Stimulated activated CD8-positive, alpha-beta memory T cell treated with anti-CD3 and anti-CD28 coated beads, Interleukin-2, amount 100 ng/mL, for 48 hours (primary cell): ENCODE results near the gene DICER1.

Experiments
- DNase-seq, 2 donors: peaks; one replicate each; pipeline ENCODE4 v3.0.0-alpha.2; 2020; ENCODE audit warnings: low read depth in 2 of 2

The DICER1 gene

DNA sequence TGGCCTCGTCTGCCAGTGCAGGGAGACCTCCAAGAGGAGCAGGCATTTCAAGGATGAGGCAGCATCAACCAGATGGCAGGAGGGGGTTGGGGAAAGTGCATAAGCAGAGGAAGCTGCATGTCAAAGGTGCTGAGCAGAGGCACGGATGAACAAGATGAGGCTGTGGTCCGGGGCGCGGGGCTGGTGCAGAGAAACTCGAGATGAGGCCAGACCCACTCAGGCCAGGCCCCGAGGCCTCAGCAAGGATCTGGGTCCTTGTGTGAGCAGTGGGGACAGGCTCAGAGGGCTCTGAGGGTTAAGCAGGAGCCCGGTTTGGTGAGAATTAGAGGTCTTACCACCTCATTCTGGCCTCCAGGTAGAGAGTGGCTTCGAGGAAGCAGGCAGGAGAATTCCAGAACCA is 98.8 kb downstream of the DICER1 start:
- no peak for DNase-seq

DNA sequence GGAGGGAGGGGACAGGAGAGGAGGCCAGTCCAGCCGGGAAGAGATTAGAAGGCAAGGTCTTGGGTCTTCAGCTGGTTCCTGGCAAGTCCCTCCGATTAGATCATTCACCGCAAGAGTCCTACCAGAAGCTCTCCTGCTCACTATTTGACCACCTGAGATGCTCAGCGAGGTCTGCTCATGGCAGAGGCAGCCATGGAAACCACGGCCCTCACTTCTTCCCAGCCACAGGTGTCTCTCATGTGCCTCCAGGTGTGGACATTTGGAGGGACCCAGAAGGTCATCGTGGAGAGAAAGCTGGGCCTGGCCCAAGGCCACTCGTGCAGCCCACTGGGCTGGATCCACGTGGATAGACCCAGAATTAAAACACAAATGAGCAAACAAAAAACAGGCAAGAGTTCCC is 99.5 kb downstream of the DICER1 start:
- DNase-seq, result no peak

DNA sequence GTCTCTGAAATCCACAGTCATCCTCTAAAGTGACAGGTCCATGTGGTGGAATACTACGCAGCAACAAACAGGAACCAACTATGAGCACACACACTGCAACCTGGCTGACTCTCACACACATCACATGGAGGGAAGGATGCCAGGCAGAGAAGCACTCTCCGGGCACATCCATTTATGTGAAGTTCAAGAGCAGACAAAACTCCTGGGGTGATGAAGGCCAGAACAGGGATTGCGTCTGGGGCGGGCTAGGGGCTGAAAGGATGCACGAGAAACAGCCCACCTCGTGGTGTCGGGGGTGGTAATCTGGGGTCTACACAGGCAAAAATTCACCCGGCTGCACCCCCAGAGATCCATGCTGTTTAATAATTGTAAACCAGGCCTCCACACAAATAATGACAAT is 100.2 kb downstream of the DICER1 start:
- DNase-seq, result no peak

DNA sequence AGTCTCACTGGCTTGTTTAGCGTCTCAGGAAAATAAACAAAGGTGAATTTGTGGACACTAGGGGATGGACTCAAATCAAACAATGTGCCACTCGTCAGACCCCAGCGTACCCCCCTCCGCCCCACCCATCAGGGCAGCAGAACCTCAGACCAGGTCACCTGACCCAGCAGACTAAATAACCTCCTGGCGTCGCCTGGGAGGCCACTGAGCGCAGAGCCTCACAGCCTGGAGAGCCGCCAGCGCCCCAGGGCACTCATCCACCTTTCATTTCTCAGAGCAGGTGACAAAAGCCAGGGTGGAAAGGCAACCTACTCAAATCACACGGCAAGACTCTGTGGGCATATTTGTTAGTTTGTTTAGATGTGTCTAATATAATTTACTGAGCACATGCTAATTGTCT is 100.9 kb downstream of the DICER1 start:
- DNase-seq, result no peak

DNA sequence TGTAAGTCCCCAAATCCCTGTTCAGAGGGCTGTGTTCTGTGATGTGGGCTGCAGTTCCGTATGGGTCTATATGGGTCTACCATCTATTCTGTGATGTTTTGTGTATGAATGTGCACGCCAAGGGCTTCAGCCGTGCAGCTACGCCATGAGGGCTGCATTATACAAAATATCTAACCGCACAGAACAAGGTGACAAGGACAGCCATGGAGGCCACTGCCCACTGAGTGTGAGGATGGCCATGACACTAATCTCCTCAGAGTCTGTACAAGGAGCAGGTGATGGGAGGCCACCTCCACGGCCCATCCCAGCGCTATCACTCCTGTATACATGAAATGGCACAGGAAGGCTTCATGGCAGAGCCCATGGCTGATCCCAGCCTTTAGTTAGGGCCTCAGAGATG is 102.0 kb downstream of the DICER1 start:
- DNase-seq, result no peak

DNA sequence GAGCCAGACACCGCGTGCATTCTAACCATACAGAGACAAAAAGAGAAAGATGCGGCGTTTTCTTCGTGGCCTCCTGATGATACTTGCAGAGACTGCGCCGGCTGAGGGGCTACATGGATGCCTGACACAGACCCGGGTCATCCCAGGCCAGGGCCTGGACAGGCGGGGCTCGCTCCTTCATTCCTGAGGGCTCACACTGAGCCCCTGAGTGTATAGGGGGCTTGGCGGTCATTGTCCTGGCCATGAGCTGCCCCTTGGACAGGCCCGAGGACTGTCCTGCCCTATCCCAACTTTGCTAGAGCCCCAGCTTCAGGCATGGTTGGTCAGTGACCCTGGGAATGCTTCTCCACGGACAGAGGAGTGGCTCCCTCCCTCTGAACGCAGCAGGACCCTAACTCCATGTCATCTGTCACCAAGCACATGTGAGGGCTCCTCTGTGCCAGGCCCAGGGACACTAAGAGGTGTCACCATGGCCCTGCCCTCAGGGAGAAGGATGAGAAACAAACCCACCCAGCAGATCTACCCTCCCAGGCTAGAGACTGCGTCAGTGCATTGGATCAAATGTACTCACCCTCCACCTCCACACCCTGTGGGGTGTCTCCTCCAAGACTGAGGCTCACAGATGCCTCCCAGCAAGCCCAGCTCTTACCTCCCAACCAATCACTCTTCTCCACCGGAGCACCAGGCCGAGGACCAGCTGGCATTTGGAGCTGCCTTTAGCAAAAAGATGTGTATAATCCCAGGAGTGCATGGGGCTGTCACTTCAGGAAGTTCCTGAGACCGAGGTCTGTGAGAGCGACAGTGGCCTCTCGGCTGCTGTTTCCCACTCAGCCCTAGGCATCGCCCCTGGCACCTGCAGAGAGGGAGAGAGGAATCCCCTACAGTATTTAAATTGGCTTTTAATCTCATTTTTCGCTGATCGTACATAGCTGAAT is 102.7 kb downstream of the DICER1 start:
- DNase-seq, result no peak

DNA sequence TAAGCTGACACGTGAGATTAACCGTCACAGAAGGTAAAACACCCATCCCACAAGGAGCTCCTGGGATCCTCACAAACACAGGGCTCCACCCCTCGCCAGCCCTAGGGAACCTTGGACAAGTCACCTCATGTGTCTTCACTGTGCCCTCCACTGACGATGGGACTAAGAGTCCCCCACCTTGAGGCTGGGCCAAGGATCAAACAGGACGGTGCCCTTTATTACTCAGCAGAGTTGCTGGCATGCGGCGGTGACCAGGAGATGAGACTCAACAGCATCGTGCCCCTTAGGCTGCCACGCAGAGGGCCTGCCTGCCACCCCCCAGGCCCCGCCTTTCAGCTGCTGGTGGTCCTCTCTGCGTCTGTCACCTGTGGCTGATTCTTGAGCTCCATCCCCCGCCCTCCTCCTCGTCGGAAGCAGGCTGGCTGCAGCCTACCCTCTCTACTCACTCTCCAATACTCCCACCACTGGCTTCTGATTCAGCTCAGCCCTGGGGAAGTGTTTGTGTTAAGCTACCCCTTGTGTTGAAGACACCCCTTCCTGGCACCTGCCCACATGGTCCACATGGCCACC is 105.2 kb downstream of the DICER1 start:
- no peak for DNase-seq

DNA sequence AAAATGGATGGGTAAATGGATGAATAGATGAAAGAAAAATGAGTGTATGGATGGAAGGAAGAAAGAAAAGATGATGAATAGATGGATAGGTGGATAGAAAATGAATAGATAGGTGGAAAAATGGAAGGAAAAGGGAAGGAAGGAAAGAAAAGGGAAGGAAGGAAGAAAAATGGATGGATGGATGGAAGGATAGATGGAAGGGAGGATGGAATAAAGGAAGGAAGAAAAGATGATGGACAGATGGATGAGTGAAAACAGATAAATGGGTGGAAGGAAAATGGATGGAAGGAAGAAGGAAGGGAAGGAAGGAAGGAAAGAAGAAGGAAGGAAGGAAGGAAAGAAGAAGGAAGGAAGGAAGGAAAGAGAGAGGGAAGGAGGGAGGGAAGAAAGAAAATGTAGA is 107.4 kb downstream of the DICER1 start:
- no peak for DNase-seq

DNA sequence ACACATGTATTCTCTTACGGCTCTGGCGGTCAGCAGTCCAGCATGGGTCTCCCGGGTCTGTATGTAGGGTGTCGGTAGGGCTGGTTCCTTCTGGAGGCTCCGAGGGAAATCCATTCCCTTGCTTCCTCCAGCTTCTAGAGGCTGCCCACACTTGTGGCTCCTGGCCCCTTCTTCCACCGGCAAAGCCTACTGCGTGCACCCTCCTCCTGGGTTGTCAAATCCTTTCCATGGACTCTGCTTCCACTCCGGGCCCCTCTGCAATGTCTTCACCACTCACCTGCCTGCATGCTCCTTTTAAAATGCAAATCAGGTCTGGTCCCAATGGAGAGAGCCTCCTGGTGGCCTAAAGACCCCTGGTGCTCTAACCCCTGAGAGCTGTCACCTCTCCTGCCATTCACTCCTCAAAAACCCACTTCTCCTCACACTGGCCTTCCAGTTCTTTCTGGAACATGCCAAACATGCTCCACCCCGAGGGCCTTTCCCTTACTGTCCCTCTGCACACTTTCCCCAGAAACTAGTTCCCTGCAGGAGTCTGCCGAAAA is 108.5 kb downstream of the DICER1 start:
- no peak for DNase-seq

DNA sequence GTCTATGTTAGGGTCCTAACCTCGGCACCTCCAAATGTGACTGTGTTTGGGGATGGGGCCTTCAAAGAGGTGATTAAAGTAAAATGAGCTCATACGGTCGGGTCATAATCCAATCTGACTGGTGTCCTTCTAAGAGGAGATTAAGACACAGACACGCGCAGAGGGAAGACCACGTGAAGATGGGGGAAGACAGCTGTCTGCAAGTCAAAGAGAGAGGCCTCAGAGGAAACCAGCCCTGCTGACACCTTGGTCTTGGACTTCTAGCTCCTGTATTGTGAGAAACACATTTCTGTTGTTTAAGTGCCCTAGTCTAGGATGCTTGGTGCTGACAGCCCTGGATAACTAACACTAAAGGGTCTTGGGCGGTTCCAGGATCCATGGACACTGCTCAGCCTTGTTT is 109.6 kb downstream of the DICER1 start:
- DNase-seq, result no peak

DNA sequence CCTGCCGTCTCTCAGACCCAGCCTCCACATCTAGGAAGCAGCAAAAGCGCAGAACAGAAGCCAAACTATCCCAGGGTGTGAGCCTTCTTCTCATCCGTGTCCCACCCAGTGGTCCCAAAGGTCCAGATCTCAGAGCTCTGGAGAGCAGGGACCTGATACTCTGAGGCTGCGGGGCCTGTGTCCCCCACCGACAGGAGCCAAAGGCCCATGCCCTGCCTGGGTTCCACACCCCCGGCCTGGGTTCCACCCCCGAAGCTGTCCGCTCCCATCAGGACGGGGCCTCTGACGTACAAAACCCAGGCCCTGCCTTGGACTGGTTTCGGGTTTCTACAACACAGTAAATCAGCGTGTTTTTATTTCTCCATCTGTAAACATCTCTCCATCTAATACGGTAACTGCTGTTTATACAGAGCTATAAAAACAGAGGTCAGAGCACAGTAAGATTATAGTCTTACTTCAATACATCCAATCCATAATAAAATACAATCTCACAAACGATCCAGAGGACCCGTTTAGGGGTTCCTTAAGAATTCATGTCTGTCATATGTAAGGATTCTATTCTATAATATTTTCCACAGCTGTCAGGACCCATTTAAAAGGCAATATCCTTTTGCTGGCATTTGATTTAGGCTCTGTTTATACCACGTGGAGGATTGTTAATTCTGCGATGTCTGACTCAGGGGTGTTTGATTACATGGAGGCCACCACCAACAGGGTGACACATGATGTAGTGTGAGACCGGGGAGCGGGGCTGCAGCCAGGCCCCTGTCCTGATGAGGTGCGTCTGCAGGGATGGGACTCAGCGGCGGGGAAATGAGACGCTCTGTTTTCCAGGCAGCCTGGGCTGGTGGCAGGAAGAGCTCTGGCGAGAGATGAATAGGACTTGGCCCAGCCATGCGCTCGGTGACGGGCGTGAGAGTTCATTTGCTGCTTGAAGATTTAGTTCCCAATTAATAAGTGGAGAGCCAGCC is 110.3 kb downstream of the DICER1 start:
- no peak for DNase-seq

DNA sequence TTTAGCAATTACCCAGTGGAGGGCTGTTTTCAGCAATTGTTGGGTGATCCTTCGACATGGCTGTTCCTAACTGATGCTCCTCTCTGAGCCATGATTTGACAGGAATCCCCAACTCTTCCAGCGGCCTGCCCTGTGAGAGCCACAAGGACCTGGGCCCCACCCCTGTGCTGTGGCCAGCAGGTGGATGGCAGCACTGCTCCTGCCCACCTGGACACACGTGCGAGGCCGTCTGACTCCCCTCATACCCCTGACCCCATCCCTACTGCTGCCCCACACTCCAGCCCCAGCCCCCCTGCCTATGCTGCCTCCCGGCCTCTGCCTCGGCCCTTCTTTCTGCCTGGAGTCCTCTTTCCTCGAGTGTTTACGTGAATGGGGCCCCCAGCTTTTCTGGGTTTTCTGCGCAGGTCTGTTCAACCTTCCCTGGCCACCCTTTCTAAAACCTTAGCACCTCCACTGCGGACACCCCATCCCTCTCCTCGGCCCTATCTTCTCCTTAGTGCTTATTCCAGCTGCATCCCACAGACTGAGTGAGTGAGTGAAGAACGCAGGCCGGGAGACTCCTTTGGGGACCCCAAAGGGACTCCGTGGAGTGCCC is 111.4 kb downstream of the DICER1 start:
- no peak for DNase-seq

DNA sequence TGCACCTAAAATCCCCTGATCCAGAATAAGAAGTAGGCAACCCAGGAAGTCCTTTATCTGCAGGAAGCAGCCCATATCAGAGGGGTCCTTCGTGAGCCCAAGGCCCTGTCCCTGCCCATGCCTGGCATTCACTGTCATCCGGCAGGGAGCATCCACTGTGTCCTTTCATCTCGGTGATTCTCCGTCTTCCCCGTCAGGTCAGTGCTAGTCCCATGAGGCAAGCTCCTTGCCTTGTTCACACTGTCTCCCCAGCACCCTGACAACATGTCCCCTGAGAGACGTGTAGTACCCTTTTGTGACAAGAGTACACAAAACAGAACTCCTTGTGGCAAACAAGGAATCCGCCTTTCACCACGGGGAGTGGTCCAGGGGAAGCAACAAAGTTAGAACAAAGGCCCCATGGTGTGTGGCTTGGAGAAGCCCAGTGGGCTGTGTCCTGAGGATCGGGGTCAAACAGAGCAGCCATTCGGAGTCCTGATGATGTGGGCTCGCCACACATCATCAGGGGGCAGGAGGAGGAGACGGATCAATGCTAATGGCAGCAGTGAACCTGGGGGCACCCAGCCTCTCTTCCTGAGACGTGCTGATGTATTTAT is 112.1 kb downstream of the DICER1 start:
- no peak for DNase-seq

DNA sequence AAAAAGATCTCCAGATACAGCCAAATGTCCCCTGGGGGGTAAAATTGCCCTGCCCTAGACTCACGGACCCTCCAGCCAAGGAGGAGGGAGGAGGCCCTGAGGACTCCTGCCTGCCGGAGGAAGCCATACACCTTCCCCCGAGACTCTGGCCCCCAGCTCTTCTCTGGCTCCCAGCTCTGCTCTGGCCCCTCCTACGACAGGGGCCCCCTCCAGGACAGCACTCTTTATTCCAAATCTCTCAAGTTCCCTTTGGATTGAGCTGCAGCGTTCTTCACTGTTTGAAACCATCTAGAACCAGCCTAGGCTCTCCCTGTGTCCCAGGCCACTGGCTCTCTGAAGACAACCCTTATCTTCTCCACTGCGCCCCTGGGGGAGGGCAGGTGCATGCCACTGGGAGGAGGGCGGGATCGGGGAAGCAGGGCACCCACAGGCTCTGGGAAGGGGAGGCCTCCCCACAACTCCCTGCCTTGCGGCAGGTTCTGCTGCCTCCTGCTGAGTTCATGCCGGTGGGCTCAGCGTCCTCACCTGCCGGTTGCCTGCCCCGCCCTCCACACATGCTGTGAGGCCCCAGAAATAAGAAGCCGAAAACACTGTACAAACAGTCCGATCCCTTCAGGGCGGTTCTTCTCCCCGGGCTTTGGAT is 112.7 kb downstream of the DICER1 start:
- no peak for DNase-seq

DNA sequence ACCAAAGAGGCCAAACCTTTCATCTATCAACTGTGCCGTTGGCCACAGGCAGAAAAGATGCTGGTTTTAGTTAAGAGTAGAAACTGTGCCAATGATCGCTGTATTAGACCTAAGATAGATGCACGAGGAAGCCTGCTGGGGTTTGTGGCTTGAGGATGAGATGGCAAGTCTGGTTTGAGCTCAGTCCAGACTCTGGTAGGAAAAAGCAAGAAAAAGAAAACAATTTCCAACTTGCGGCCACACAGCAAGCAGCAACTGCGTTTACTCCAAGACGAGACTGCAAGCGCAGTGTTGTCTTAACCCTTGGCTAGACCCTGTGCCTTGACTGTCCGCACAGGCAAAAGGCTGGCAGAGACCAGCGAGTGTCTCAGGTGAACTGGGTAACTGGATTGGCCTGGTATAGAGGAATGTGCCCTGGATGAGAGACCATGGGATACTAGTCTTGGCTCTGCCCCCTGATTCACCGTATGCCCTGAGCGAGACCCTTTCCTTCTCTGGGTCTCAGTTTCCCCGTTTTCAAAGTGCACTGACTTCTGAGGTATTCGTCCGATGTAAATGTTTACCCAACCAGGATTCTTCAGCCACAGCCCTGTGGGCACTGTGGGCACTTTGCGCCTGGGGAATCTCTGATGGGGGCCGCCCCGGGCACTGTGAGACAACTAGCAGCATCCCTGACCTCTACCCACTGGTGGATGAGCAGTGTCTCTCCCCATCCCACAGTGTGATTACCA is 113.4 kb downstream of the DICER1 start:
- no peak for DNase-seq

DNA sequence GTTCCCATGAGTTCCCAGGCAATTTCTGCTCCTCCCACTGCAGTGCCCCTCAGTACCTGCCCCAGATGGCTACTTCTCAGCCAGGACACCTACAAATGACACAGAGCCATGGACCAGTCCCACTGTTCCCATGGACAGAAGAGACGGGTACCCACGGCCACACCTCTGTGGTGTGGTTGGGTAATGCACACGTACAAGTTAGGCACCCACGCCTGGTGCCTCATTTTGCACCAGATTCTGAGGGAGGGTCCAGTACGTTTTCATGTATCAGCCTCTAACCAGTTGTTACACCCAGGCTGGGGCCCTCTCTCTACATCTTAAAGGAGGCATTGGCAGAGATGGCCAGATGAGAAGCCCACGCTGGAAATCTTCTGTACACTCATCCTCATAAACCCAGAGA is 114.0 kb downstream of the DICER1 start:
- DNase-seq, result no peak

DNA sequence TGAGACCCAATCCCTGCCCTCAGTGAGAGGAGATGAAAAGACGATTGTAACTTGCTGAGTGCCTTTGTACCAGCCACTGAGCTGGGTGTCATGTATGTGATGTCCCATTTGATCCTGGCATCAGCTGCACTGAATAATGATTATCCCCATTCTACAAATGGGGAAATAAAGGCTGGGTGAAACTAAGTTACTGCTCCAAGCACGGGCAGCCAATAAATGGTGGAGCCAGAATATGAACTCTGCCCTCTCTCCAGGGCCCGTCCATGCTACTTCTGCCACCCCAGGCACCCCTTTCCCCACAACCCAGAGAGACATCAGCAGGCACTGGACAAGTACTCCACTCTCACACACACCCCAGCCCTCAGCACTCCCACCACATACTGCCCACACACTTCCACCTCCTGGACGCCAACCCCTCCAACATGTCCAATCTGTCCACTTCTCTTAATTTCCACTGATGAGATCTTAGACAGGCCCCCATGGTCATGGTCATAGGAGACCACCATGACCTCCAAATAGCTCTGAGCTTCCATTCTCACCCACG is 115.8 kb downstream of the DICER1 start:
- no peak for DNase-seq

DNA sequence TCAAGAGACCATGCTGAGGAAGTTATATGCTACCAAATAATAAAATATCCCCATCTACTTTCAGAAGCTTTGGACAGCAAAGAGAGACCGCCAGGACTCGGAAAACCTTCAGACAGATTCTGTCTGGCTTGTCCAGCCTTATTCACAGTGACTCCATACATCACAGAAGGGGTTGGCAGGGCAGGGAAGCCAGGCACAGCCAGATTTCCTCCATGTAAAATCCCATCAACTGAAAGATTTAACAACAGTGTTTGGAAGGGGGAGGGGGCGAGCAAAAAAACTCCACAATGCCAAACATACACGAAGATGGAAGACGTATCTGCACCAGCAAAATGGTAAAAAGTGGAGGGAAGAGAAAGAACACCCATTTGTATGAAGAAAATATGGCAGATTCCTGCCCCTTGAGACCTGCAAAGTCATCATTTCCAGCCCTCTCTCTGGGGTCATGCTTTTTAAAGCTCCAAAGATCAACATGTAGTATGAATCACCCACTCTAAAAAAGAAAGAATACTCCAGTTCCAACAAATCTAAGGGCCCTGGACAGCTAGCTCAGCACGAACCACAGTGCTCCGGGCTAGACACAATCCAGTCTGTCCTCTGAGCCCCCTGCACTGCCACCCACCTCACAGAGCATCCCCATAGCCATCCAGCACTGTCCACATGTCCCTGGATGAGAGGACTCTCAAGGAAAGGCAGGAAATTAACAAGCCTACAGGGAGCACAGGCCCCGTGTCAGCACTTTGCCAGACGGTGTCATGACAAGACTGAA is 116.4 kb downstream of the DICER1 start:
- DNase-seq, result no peak

DNA sequence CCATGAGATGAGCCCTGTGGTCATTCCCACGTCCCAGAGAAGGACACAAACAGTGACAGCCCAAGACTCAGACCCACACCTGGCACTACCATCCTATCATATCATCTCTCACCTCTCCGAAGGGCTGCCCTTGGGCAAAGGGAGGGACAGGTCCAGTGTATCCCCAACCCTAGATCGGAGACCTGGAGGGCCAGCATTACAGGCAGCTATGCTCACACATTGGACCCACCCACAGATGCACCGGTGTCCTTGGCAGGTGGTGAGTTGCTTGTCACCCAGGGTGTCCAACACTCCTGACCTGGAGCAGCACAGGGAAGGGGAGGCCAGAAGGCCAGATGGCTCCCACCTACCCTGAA is 117.4 kb downstream of the DICER1 start:
- no peak for DNase-seq
